Liver (tissue), 3 donors: Measurements from ENCODE around the gene PDCD1.

Experiments
- EGR1 ChIP-seq, 2 donors: IDR thresholded peaks; 2 replicates each; pipeline ENCODE4 v1.6.1; 2016 to 2018; ENCODE audit warnings: antibody characterized with exemption in 2 of 2, low read depth in 2 of 2
- FOXA1 ChIP-seq: IDR thresholded peaks from 2 replicates; pipeline ENCODE4 v1.6.1; 2016; ENCODE audit warnings: antibody characterized with exemption
- GABPA ChIP-seq, 2 donors: IDR thresholded peaks in 1 of 2; conservative IDR thresholded peaks in 1 of 2; 2 replicates each; pipeline ENCODE4 v1.6.1; 2016; ENCODE audit warnings: antibody characterized with exemption in 2 of 2, mild to moderate bottlenecking in 1 of 2, moderate library complexity in 1 of 2
- NR2F2 ChIP-seq: IDR thresholded peaks from 2 replicates; pipeline ENCODE4 v1.6.1; 2016; ENCODE audit warnings: antibody characterized with exemption
- TAF1 ChIP-seq: conservative IDR thresholded peaks from 2 replicates; pipeline ENCODE4 v1.6.1; 2016; ENCODE audit warnings: antibody characterized with exemption, mild to moderate bottlenecking
- YY1 ChIP-seq: IDR thresholded peaks from 2 replicates; pipeline ENCODE4 v1.6.1; 2016; ENCODE audit warnings: antibody characterized with exemption, mild to moderate bottlenecking
- TF ChIP-seq, protein P1 (sequence below): IDR thresholded peaks from 2 replicates; pipeline ENCODE4 v1.6.1; 2016; ENCODE audit warnings: antibody characterized with exemption, mild to moderate bottlenecking
- TF ChIP-seq, protein P2 (sequence below): fragments of 150-350 bp; IDR thresholded peaks from 2 replicates; pipeline ENCODE4 v1.5.1; 2017; ENCODE audit warnings: improper control_type of control experiment, low read depth, low read length; ENCODE audit not compliant: missing input control
- TF ChIP-seq, protein P3 (sequence below): IDR thresholded peaks from 2 replicates; pipeline ENCODE4 v1.6.1; 2016; ENCODE audit warnings: antibody characterized with exemption
- donor health status: healthy.
- donor health status: healthy.

DNA sequence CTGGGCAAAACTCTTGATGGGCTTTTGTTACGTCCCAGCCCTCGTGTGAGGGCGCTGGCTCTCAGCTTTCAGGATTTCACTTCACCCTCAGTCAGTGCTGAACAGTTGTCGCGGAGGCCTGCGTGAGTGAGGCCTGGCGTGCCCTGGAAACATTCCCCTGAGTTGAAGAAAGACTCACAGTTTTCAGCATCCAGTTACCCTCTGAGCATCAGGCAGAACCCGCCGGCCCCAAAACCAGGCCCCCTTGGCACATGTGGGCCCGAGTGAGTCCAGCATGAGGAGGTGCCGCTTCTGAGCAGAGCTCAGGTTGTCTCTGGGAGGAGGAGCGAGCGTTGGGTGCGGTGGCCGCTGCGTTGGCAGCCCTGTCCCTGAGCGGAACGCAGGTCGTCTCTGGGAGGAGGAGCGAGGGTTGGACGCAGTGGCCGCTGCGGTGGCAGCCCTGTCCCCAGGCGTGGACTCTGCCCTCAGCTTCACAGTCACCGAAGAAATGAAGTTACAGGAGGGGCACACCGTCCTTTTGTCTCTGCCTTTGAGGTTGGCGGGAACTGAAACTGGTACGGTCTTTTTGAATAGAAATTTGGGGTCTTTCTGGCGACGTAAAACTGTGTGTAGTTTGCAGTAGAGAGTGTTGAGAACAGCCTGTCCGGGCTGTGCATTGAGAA is 49.8 kb downstream of the PDCD1 start, which contains the start of gene NEU4:
- TF ChIP-seq YY1: peak; percentile 80
- TF ChIP-seq, protein P1, sequence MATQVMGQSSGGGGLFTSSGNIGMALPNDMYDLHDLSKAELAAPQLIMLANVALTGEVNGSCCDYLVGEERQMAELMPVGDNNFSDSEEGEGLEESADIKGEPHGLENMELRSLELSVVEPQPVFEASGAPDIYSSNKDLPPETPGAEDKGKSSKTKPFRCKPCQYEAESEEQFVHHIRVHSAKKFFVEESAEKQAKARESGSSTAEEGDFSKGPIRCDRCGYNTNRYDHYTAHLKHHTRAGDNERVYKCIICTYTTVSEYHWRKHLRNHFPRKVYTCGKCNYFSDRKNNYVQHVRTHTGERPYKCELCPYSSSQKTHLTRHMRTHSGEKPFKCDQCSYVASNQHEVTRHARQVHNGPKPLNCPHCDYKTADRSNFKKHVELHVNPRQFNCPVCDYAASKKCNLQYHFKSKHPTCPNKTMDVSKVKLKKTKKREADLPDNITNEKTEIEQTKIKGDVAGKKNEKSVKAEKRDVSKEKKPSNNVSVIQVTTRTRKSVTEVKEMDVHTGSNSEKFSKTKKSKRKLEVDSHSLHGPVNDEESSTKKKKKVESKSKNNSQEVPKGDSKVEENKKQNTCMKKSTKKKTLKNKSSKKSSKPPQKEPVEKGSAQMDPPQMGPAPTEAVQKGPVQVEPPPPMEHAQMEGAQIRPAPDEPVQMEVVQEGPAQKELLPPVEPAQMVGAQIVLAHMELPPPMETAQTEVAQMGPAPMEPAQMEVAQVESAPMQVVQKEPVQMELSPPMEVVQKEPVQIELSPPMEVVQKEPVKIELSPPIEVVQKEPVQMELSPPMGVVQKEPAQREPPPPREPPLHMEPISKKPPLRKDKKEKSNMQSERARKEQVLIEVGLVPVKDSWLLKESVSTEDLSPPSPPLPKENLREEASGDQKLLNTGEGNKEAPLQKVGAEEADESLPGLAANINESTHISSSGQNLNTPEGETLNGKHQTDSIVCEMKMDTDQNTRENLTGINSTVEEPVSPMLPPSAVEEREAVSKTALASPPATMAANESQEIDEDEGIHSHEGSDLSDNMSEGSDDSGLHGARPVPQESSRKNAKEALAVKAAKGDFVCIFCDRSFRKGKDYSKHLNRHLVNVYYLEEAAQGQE: peak; percentile 89
- TF ChIP-seq TAF1: peak; percentile 36
- TF ChIP-seq, protein P2, sequence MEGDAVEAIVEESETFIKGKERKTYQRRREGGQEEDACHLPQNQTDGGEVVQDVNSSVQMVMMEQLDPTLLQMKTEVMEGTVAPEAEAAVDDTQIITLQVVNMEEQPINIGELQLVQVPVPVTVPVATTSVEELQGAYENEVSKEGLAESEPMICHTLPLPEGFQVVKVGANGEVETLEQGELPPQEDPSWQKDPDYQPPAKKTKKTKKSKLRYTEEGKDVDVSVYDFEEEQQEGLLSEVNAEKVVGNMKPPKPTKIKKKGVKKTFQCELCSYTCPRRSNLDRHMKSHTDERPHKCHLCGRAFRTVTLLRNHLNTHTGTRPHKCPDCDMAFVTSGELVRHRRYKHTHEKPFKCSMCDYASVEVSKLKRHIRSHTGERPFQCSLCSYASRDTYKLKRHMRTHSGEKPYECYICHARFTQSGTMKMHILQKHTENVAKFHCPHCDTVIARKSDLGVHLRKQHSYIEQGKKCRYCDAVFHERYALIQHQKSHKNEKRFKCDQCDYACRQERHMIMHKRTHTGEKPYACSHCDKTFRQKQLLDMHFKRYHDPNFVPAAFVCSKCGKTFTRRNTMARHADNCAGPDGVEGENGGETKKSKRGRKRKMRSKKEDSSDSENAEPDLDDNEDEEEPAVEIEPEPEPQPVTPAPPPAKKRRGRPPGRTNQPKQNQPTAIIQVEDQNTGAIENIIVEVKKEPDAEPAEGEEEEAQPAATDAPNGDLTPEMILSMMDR: no peak
- no peak for TF ChIP-seq FOXA1
- TF ChIP-seq, protein P3, sequence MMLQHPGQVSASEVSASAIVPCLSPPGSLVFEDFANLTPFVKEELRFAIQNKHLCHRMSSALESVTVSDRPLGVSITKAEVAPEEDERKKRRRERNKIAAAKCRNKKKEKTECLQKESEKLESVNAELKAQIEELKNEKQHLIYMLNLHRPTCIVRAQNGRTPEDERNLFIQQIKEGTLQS: no peak
- no peak for TF ChIP-seq NR2F2
- no peak for TF ChIP-seq GABPA (IDR thresholded peaks at IDR 0.05 in 1 of 2, conservative IDR thresholded peaks at IDR 0.05 in 1 of 2)
- TF ChIP-seq EGR1 (IDR thresholded peaks at IDR 0.05; ENCODE audit: low read depth in 2 of 2): peak in 1 of 2 donors; percentile 54
